Neural progenitor cell (in vitro differentiated cells): ENCODE measurements around the gene CTTNBP2NL. TPM values are rescaled to one million over a fixed set of nuclear protein-coding genes. Genes with fewer than 3 reads are reported as not detected.

Source experiments
- DNase-seq: peaks from one replicate; pipeline ENCODE4 v3.0.0-alpha.2; 2016; ENCODE audit warnings: low spot score
- H2AFZ ChIP-seq: fragments of 200-600 bp; sonication (generic); replicated peaks from 2 replicates; pipeline ENCODE4 v1.6.1; 2016; ENCODE audit warnings: antibody characterized with exemption
- H3F3A ChIP-seq: fragments of 200-600 bp; sonication (generic); 2 replicates; pipeline ENCODE4 v1.6.1; 2016; ENCODE audit warnings: antibody characterized with exemption, low read depth
- H3K27ac ChIP-seq: fragments of 200-600 bp; sonication (generic); 2 replicates; pipeline ENCODE4 v1.5.1; 2016; ENCODE audit warnings: mild to moderate bottlenecking
- H3K27me3 ChIP-seq: fragments of 200-600 bp; sonication (generic); 2 replicates; pipeline ENCODE4 v1.6.1; 2016; ENCODE audit warnings: mild to moderate bottlenecking, moderate library complexity
- H3K36me3 ChIP-seq: fragments of 200-600 bp; sonication (generic); 2 replicates; pipeline ENCODE4 v1.5.1; 2016
- H3K4me1 ChIP-seq: fragments of 200-600 bp; sonication (generic); 2 replicates; pipeline ENCODE4 v1.6.1; 2016; ENCODE audit warnings: mixed run types
- H3K4me2 ChIP-seq: fragments of 200-600 bp; sonication (generic); 2 replicates; pipeline ENCODE4 v1.6.1; 2016
- H3K4me3 ChIP-seq: fragments of 200-600 bp; sonication (generic); 2 replicates; pipeline ENCODE4 v1.5.1; 2016
- H3K79me2 ChIP-seq: fragments of 200-600 bp; sonication (generic); 2 replicates; pipeline ENCODE4 v1.6.1; 2016; ENCODE audit warnings: low read depth
- H3K9ac ChIP-seq: fragments of 200-600 bp; sonication (generic); 2 replicates; pipeline ENCODE4 v1.6.1; 2016
- H3K9me3 ChIP-seq: fragments of 200-600 bp; sonication (generic); 2 replicates; pipeline ENCODE4 v1.5.1; 2016; ENCODE audit warnings: low read depth
- H4K20me1 ChIP-seq: fragments of 200-600 bp; sonication (generic); 2 replicates; pipeline ENCODE4 v1.6.1; 2016; ENCODE audit warnings: low read depth
- H3K27ac Mint-ChIP-seq: 3 replicates; pipeline ENCODE4 v1.8.0; 2021; ENCODE audit warnings: mixed read lengths
- H3K27me3 Mint-ChIP-seq: 2 replicates; pipeline ENCODE4 v1.8.0; 2022; ENCODE audit warnings: low read depth, mild to moderate bottlenecking, inconsistent platforms, moderate library complexity, mixed read lengths; ENCODE audit not compliant: insufficient read depth
- H3K36me3 Mint-ChIP-seq: 3 replicates; pipeline ENCODE4 v1.8.0; 2021; ENCODE audit warnings: mixed read lengths
- H3K4me1 Mint-ChIP-seq: 3 replicates; pipeline ENCODE4 v1.8.0; 2021; ENCODE audit warnings: mixed read lengths
- H3K4me3 Mint-ChIP-seq: 3 replicates; pipeline ENCODE4 v1.8.0; 2021; ENCODE audit warnings: mild to moderate bottlenecking, moderate library complexity, mixed read lengths
- H3K9me3 Mint-ChIP-seq: 3 replicates; pipeline ENCODE4 v1.8.0; 2020; ENCODE audit warnings: mixed read lengths
- EZH2 ChIP-seq: fragments of 200-600 bp; sonication (generic); IDR thresholded peaks from 2 replicates; pipeline ENCODE4 v1.6.1; 2017; ENCODE audit warnings: antibody characterized with exemption, mild to moderate bottlenecking, moderate library complexity
- EZH2phosphoT487 ChIP-seq: fragments of 200-600 bp; sonication (generic); IDR thresholded peaks from 2 replicates; pipeline ENCODE4 v1.6.1; 2017; ENCODE audit warnings: antibody characterized with exemption
- total RNA-seq: library from RNA; depleted of rRNA; stranded (reverse); fragments of >200 nt; gene quantifications from 2 replicates; pipeline ENCODE4 v1.2.3, GENCODE V29; 2015; ENCODE audit warnings: low replicate concordance
- TF ChIP-seq, protein P1 (sequence below): fragments of 200-600 bp; sonication (generic); IDR thresholded peaks from 2 replicates; pipeline ENCODE4 v1.5.1; 2017; ENCODE audit warnings: antibody characterized with exemption, mild to moderate bottlenecking

Gene CTTNBP2NL
- total RNA-seq, 1 donor from 2014 or later, result 27.2 TPM

DNA sequence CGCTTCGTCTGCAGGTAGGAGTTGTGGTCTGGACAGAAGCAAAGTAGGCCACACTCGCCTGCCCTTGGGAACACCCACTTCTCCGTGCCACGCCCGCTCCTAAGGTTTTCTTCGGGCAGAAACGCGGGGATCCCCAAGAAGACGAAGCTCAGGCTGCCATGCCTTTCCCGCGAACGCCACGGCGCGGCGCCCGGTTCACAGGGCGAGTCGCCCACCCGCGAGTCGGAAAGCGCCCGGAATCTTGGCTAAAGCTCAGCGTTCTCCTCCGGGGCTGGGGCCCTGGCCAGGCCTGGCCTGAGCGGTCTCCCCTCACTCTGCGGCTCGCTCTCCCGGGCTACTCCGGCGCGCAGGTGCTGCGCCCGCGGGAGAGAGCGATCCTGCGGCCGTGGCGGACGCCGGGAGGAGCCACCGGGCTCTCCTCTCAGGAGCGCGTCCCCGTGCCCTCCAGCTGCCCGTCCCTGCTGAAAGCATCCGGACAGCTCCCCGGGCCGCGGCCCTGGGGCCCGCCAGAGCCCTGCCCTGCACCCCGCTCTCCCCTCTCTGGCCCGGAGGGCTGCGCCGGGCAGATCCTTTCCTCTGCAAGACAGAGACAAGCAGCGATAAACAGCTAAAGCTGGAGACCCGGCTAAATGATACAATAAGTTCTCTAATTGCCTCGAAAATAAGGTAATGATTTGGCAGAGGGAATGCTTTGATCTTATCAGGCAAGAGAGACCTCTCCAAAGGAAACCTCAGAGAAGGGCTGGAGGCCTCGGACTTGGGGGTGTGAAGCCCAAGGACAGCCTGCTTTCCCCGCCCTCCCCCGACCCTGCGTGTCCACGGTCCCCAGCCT is 106.0 kb downstream of the CTTNBP2NL start:
- no peaks in the 10 kb centered on the region for H4K20me1 ChIP-seq
- no peaks in the 10 kb centered on the region for H3K79me2 ChIP-seq
- H3K4me3 ChIP-seq, result peak overlapping the region; percentile 54
- H3K27ac ChIP-seq, result no peak overlapping the region
- Mint-ChIP-seq H3K4me3 (peak overlapping the region; percentile 78), H3K27ac (peak overlapping the region; percentile 95), H3K9me3 (no peaks in the 10 kb centered on the region), H3K36me3 (no peaks in the 10 kb centered on the region), H3K4me1 (peaks cover 49% of the 10 kb centered on the region), H3K27me3 (peaks cover 13% of the 10 kb centered on the region)
- DNase-seq, result peak; percentile 84
- TF ChIP-seq, protein P1, sequence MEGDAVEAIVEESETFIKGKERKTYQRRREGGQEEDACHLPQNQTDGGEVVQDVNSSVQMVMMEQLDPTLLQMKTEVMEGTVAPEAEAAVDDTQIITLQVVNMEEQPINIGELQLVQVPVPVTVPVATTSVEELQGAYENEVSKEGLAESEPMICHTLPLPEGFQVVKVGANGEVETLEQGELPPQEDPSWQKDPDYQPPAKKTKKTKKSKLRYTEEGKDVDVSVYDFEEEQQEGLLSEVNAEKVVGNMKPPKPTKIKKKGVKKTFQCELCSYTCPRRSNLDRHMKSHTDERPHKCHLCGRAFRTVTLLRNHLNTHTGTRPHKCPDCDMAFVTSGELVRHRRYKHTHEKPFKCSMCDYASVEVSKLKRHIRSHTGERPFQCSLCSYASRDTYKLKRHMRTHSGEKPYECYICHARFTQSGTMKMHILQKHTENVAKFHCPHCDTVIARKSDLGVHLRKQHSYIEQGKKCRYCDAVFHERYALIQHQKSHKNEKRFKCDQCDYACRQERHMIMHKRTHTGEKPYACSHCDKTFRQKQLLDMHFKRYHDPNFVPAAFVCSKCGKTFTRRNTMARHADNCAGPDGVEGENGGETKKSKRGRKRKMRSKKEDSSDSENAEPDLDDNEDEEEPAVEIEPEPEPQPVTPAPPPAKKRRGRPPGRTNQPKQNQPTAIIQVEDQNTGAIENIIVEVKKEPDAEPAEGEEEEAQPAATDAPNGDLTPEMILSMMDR, result peak; percentile 59
- TF ChIP-seq EZH2phosphoT487 (no peak), EZH2 (peak; percentile 70)
- peaks cover 21% of the 10 kb centered on the region for H3K4me1 ChIP-seq
- H2AFZ ChIP-seq, result peak overlapping the region; percentile 23
- H3K27me3 ChIP-seq, result peaks cover 85% of the 10 kb centered on the region
- no peaks in the 10 kb centered on the region for H3K9me3 ChIP-seq
- peak overlapping the region; percentile 85 for H3K4me2 ChIP-seq
- no peak overlapping the region for H3K9ac ChIP-seq
- H3F3A ChIP-seq, result peaks cover 31% of the 10 kb centered on the region
- H3K36me3 ChIP-seq, result no peaks in the 10 kb centered on the region

DNA sequence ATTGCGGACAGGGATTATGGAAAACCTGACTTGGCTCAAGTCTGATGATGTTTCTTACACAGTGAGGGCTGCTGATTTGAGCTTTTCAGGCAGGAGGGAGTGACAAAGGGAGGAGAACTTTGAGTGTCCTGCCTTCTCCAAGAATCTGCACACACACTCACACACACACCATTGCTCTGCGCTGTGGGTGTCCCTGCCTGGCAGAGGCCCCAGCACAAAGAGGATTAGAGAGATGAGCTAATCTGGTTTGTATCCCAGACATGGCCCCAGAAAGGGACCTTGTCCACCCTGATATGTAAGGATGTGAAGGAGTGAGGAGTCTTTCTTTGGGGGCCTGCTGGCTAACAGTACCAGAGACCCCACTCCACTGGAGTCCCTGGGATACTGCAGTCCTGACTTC is 106.8 kb downstream of the CTTNBP2NL start:
- Histone ChIP-seq H3K4me1 (peaks cover 26% of the 10 kb centered on the region), H3F3A (peaks cover 38% of the 10 kb centered on the region), H3K27ac (no peak overlapping the region), H3K36me3 (no peaks in the 10 kb centered on the region), H3K9me3 (no peaks in the 10 kb centered on the region), H3K4me3 (peak overlapping the region; percentile 54), H4K20me1 (no peaks in the 10 kb centered on the region), H3K27me3 (peaks cover 93% of the 10 kb centered on the region), H2AFZ (no peak overlapping the region), H3K9ac (no peak overlapping the region), H3K79me2 (no peaks in the 10 kb centered on the region), H3K4me2 (peak overlapping the region; percentile 85)
- Mint-ChIP-seq H3K27ac (peak overlapping the region; percentile 95), H3K36me3 (no peaks in the 10 kb centered on the region), H3K9me3 (no peaks in the 10 kb centered on the region), H3K27me3 (peaks cover 13% of the 10 kb centered on the region), H3K4me1 (peaks cover 54% of the 10 kb centered on the region), H3K4me3 (peak overlapping the region; percentile 78)
- TF ChIP-seq EZH2phosphoT487 (no peak), EZH2 (no peak)
- peak; percentile 72 for DNase-seq

DNA sequence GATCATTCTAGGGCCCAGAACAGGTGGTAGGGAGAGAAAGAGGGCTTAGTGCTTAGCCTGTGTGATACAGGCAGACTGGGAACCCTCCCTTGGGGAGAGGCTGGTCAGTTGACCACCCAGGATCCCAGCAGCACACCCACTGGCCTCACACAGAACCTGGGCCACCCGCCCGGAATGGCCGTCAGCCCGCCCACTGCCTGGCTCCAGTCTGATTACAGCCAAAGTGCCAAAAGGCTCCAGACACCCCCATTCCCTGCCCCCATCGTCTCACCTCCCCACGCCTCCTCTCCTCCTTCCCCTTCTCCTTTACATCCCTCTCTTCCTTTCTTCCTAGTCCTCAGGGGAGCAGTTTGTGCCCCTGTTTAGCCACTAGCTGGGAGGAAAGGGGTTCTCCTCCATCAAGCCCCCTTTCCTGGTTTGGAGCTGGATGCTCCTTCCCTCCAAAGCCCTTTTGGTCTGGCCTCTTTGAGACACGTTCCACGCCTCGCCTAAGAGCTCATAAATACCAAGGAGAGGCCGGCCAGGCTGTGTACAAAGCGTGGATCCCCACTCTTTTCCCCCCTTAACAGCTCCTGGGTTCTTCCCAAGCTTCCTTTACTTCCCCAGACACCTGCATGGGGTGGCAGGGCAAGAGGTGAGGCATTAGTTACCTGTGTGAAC is 108.1 kb downstream of the CTTNBP2NL start:
- H3K4me1 ChIP-seq, result peaks cover 26% of the 10 kb centered on the region
- H3K4me2 ChIP-seq, result no peak overlapping the region
- no peak for DNase-seq
- H3K4me3 ChIP-seq, result no peak overlapping the region
- Mint-ChIP-seq H3K36me3 (no peaks in the 10 kb centered on the region), H3K27me3 (peaks cover 12% of the 10 kb centered on the region), H3K4me3 (peak overlapping the region; percentile 16), H3K4me1 (peaks cover 54% of the 10 kb centered on the region), H3K27ac (no peak overlapping the region), H3K9me3 (no peaks in the 10 kb centered on the region)
- no peak overlapping the region for H3K27ac ChIP-seq
- H3K79me2 ChIP-seq, result no peaks in the 10 kb centered on the region
- H3K9ac ChIP-seq, result no peak overlapping the region
- H3K9me3 ChIP-seq, result no peaks in the 10 kb centered on the region
- peaks cover 41% of the 10 kb centered on the region for H3F3A ChIP-seq
- TF ChIP-seq, protein P1, result no peak
- TF ChIP-seq EZH2 (no peak), EZH2phosphoT487 (no peak)
- H3K36me3 ChIP-seq, result no peaks in the 10 kb centered on the region
- peaks cover 100% of the 10 kb centered on the region for H3K27me3 ChIP-seq
- no peaks in the 10 kb centered on the region for H4K20me1 ChIP-seq
- no peak overlapping the region for H2AFZ ChIP-seq
